Fibroblast of upper back skin (primary cell): ENCODE results near the gene BAZ2A.

Experiments
- DNase-seq: peaks from one replicate; pipeline ENCODE4 v3.0.0-alpha.2; 2013

Gene BAZ2A

DNA sequence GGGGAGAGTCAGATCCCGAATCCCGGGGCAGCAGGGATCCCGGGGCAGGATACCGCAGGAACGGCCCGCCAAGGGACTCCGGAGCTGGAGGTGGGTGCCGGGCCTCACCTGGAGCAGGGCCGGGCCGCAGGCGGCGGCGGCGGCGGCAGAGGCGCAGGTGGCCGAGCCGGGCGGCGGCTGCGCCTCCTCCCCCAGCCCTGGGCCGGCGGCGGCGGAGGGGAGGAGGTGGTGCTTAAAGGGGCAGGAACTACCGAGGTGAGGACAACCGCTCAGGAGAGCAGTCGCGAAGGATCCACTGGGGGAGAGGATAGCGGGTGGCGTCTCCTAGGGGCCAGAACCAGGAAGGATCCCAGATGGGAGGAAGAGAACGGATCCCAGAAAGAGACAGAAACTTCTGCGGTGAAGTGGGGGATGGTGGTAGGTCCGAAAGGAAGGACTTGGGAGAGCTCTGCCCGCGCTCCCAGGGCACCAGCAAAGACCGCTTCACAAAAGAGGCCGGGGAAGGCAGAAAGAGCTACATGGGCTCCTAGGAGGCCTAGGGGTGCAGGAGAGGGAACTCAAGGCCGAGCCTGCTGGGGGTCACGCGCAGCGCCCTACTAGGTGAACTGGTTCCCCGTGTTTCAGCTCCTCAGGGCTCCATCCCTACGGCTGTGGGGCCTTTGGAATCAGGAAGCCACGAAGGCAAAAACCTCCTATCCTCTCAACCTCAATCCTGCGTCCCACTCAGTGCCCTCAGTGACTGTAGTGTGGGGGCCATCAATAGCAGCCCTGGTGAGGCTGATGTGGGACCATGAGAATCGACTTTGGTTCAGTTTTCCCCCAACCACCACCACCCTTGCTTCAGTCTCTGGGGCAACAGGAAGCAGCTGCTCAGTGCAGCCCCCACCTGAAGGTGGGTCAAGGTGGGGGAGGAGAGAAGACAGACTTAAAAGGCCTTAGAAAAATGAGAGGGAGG, 5.0 kb upstream of the BAZ2A start:
- DNase-seq, result peak; percentile 86

DNA sequence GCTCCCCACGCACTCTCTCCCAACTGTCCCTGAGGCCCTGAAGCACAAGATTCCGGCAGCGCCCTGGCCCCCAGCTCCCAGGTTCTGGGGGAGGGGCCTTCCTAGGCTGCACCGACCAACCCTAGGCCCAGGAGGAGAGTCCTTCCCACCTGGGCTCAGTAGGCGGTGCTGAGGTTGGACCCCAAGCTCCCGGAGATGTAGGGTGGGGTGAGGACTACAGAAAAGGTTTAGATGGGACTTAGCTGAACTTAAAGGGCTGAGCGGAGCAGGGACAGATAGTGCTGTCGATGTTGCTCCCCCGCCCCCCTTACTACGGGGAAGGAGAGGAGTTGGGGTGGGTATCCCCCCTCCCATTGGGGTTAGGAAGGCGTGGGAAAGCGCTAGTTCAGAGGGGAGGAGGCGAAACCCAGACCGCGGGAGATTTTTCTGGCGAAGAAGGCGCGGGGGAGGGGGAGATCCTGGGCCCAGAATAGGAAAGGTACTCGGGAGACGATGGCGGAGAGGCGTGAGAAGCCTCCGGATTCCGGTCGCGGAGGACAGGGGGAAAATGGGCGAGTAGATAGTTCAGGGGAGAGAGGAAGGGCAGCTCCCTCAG, 4.2 kb upstream of the BAZ2A start:
- DNase-seq, result no peak

DNA sequence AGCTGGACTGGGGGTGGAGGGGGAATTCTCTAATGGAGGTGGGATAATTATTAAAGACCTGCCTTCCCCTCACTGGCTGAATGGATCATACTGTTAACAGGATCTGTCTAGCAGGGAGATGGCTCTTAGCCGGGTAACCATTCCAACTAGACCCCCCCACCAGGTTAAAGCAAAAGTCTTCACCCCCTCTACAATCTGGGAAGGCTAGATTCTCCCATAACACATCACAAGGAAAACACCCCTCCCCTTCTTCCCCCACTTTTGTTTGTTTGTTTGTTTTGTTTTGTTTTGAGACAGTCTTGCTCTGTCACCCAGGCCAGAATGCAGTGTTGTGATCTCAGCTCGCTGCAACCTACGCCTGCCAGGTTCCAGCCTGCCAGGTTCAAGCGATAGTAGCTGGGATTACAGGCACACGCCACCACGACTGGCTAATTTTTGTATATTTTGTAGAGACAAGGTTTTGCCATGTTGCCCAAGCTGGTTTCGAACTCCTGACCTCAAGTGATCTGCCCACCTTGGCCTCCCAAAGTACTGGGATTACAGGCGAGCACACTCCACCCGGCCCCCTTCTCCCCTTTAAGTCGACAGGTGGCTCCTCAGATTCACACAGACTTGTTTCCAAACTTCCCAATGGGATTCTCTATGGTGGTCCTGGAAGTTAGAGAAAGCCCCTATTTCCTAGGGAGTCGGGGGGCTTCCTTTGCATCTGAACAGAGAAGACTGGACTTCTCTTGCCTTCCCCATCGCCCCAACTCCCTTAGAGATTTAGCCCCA, 3.5 kb upstream of the BAZ2A start:
- DNase-seq, result no peak

DNA sequence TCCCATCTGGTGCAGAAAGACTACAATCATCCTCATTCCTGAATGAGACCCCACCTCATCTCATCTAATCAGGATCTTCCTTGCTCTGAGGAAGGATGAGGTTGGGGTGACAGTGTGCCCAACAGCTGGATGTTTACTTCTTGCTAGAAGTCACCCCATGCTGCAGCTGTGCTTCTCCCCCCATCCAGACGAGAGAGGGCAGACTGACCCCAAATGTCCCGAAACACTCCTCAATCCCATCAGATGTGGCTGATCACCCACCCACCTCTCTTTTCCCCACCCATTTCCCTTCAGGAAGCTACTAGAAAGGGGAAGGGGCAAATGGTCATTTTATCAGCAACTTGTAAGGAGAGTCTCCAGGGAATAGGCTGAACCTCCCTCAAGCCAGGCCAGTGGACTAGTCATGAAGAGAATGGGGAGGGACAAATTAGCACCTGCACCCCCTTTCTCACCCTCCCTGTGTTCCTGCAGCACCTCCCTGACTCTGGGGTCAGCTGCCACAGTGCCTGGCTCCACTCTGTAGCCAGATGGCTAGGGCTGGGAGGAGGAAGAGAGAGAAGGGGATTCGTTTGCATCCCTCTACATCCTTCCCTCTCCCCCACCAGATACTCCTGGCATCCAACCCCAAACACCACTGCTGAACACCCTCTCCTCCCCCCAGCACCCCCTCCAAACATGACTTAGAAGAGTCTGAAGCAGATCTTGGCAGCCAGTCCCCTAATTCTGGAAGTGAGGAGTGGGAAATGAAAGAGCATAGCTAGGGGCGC, 2.8 kb upstream of the BAZ2A start:
- no peak for DNase-seq

DNA sequence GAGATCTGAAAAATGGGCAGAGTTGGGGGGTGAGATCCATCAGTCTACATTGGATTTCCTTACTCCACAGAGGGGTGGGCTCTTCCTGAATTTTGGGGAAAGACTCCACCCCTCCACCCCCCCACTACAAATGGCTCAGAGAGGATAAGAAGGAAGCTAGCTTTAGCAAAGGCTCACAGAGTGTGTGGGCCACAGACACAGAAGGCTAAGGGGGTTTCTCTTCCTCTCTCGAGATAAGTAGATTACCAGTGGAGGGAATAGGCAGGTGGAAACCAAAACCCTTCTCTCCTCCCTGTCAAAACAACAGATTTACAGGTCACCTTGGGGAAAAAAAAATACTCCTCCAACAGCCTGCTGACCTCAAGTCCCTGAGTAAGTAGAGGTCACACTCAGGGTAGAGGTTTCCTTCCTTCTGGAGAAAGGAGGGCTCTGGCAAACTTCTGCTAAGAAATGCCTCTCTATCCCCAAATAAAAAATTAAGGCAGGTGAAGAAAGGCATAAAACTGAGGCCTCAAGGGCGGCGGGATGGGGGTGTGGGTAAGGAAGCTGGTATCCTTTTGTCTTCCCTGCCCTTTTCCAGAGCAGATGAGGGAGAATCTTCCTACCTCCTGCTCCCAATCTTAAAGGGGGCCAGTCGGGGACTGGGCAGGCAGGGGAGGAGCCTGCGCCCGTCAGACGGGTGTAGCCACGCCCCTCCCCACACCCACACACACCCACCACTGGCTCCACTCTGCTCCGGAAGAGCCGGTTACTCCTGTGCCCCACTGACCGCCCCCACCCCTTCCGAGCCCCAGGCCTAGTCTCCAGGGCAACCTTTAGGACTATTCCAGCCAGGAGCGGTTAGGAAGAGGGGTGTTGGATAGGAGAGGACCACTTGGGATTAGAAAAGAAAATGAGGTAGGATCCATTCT, 1.9 kb upstream of the BAZ2A start:
- DNase-seq, result peak; percentile 29

DNA sequence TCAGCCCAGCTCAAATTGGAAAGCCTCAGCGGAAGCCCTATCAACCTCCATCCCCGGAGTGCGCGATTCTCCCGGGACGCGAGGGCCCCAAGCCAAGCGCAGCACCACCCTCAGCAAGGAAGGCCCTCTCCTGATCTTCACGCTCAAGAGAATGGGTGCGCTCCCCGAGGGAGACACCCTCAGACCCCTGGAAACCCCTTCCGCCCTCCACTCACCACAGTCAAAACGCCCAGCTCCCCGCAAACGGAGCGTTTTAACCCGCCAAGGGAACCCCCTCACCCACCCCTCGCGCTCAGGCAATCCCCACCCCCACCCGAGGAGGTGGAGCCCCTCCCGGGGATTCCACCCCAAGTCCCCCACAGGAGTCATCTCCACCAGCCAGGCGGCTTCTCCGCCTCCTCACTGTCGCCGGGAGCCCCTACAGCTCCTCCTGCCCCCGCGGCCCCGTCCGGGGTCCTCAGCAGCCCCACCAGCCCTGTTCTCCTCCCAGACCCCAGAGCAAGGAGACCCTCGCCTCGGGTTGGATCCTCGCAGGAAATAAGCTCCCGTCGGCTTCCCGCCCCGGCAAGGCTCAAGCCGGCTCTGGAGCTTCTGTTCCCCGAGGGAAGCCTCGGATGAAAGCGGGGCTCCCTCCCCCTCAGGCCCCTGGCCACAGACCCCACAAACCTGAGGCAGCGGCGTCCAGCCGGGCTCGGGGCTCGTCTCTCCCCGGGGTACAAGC, 507 bp downstream of the BAZ2A start:
- DNase-seq, result no peak

DNA sequence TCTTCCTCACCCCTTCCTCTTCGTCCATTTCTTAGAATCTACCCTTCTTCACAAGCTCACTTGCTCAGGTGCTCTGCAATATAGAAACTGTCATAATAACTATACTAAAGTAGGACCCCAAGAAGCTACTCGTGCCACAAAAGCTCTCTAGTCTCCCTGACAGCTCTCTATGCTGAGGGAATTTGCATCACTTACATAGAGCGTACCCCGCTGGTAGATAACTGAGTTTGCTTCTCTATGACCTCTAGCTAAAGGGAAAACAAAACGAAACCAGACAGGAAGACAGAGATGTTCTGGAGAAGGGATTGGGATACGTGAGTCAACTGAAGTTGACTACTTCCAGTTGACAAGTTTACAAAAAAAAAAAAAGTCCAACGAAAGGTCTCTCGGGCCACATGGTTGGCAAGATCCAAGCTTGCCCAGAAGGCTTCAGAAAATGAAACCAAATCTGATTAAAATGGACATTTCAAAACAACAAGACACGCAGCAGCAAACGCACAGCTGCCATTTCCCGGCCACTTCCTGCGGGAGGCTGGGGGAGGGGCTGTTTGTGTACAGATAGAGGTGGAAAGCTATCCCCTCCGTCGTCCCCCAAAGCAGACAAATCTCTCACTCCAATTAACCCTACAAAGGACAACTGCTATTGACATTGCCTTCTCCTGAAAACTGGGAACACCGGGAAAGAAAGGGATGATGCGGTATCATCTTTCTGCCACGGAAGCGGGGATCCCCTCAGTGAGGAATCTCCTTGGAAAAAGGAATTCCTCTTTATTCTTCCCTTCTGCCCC, 1.3 kb downstream of the BAZ2A start:
- DNase-seq, result peak; percentile 35

DNA sequence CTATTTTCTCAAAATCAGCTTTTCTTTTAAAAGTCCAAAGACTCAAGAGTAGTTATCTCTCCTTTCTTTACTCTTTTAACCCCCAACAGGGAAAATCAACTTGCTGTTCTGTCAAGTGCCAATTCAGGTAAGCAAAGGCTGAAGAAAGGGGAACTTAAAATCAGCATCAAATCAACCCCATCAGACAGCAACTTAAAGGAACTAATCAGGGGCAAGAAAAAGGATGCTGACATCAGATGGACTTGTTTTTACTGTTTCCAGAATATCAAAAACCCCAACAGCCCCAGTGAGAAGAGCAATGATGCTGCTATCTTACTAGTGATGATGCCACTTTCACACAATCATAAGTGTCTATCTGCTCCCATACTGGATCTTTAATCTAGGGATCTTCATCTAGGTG, 3.4 kb downstream of the BAZ2A start:
- DNase-seq, result no peak

DNA sequence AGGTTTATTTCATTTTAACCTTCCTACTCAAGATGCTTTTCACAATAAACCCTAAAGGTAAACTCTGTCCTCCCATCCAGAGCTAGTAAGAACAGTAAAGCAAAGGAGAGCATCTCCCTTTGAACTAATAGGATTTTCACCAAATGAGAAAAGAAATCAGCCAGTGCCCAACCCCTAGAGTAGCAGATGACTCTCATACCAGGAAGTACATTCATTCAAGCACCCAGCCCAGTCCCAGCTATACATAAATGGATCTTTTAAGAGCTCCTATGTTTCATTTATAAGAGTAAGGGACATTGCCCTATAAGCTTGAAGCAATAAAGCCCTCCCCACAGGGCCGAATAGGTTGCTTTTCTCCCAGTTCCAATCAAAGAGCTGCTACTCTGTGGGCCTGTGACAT, 7.6 kb downstream of the BAZ2A start:
- no peak for DNase-seq

DNA sequence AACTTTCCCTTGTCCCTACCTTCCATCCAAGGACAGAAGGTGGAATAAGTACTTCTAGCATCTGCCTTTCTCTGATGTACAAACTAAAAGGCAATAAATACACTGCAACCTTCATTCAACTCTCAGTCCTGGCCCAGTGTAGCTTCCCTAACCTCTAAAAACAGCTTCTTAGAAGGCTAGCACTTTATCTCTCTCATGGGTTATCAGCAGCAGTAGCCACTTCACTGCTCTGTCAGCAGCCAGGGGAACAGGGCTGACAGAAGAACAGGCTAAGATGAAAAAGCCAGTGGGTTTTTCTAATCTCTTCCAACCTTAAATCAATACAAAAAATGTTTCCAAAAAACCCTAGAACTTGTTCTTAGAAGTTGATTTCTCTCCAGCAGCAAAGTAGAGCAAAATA, 13.2 kb downstream of the BAZ2A start:
- DNase-seq, result no peak

DNA sequence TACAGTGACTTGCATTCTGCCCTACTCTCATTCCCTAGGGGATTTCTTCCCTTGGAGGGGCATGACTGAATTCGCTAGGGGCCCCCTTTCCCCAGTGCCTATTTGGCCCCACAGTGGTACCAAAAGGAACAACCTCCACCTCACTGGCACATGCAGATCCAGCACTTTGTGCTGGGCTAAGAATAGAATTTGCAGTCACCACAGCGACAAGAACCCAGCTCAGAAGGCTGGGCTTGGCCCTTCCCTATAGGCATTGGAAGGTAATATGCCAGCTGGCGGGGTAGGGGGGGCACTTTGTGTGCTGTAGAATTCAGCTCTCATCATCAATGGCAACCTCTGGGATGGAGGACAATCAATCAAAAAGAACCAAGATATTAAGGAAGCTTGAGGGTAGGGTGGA, 13.9 kb downstream of the BAZ2A start:
- DNase-seq, result no peak

DNA sequence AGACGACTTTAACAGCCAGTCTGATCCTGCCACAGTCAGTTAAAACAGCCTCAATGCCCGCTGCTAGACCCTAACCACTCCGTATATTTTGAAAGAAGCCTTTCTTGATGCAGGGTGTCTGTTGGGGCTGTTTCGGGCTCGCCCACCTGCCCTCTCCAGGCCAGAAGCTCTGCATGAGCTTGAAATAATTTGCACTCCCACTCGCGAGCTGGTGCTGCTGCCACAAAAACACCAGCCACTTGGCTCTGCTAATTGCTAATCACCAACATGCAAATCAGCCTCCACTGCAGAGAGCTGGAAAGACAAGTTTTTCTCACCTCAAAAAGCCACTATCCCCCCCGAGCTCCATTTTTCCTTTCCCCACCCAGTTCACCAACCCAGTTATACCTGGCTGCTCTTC, 15.5 kb downstream of the BAZ2A start:
- DNase-seq, result no peak

DNA sequence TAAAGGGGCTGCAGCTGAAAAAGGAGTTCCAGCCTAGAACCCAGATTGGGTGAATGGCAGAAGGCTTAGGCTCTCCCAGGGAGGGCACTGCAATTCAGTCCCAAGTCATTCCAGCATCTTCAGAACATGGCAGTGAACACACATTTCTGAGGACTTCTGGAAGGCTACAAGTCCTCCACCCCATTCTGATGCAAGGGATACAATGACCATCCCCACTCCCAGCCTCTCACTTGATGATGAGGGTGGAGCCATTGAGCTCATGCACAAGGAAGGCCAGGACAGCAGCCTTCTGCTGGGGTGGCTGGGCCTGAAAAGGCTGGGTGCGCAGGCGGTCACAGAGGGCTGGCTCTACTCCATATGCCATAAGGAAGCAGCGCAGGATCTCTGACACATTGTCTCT, 25.8 kb downstream of the BAZ2A start:
- DNase-seq, result no peak

DNA sequence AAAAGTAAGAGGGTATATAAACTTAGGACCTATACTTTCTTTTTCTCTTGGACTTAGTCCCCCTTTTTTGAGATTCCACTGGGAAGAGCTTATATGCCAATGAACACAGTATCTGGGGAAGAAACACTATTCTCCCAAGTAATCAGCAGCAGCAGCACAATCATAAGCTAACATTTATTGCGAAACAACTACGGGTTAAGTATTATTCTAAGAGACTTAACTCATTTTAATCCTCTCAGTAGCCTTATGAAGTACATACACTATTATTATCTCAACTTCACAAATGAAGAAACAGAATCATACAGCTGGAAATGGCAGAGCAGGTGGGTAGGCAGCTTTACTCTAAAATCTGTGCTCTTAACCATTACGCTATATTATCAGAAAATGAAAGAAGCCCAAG, 27.9 kb downstream of the BAZ2A start:
- DNase-seq, result no peak

DNA sequence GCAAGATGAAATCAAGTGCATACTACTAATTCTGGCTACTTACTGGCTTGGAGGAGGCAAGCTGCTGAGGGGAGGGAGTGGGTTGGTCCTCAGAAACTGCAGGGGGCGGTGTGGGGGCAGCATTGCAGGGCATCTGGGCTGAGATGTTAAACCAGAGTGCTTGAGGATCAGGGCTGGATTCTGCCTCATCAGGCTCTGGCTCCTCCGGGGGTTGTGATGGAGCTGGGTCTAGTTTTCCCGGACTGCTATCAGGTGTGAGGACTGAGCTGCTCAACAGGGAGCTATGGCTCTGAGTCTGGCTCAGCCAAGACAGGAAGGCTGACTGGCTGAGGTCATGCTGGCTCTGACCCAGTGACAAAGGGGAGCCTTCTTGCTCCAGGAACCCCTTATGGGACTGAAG, 28.6 kb downstream of the BAZ2A start:
- no peak for DNase-seq

DNA sequence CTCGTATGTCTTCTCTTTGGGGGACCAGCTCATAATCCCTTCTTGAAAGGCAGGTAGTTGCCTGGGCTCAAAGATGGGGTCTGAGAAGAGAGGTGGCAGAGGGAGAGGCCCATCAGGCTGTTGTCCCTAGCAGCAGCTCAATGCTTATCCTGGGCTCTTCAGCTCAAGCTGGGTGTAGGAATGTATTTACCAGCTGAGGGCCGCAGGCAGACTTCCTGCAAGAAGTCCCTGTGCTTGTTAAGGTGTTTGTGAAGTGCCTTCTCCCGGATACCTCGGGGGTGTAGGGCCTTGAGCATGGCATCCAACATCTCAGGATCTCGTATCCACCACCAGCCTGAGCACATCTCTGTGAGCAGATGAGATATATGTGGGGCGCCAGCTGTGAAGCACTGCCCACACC, 29.4 kb downstream of the BAZ2A start:
- no peak for DNase-seq

DNA sequence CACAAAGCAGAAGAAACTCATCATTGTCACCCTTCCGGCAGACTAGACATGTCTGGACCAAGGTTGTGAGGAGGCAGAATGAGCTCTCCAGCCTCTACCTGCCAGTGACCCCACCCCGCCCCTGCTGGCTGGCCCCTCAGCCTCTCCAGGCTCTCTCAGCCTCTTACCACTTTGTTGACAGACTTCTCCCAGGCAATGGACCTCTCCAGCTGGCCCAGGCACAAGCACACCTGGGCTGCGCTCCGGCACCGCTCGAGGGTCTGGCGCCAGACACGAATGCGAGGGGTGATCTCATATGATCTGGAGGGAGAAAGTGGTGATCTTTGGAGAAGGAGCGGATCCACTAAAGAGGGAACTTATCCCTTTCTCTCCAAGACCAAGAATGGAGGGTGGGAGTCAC, 30.3 kb downstream of the BAZ2A start:
- DNase-seq, result no peak

DNA sequence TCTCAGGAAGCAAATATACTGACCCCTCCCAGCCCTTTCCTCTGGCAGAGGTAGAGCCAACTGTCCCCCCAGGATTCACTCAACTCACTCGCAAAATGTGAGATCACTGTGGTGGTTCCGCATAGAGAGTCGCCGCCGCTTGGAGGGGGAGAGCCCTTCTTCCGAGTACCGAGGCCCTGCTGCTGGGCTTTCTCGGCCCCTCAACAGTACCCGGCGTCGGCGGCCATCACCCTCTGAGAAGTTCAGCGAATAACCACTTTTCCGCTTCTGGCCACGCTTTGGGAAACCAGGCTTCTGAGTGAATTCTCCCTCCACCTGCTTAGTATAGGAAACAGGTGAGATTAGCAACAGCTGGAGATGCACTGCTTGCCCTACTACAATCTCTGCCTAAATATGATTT, 31.1 kb downstream of the BAZ2A start:
- no peak for DNase-seq

DNA sequence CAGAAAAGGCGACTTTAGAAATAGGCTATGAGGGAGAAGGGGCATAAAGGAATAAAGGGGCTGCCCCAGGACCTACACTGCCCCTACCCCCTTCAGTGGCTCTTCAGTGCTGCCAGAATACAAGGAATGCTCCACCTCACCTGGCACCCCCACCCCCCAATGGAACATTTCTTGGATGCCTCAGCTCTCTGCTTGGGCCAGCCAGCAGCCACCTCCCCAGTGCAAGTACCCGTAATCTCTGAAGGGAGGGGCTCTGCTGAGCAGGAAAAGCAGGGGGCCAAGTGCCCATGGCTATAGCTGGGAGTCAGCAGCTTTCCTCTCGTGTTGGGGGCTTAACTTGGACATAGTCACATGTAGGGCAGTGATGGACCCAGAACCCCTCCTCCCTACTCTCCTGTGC, 33.3 kb downstream of the BAZ2A start:
- DNase-seq, result no peak

DNA sequence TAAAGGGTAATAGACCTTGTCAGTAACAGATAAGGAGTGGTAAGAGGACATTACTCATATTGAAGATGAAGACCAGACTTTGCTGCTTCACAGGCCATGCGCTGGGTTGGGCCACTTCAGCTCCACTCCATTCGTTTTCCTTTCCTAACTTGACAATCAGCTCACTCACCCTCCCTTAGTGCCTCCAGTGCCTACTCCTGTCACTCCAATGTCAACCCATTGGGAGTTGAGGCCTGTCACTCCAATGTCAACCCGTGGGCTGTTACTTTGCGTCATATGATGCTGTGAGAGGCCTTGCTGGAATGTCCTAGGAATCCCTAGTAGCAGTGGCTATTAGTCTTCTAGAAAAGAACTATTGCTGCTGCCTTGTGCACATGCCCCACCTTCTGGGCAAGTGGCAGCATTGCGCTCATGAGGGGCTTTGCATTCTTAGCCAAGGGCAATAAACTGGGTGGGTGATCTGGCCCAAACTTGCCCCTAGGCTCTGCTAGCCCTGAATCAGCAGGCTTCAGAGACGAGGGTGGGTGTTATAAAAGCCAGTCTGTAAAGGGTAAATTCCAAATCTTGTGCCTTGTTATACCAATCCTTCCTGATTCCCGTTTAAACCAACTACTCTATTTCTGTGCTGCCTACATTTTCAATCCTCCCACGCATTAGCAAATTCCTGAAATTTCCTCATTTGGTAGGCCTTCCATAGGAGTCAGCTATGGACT, 36.1 kb downstream of the BAZ2A start:
- peak; percentile 71 for DNase-seq
